Measurements from ENCODE around the gene CDK5RAP2.
A peak's percentile ranks its signal among the peaks of the same experiment; 100 is the strongest.

CDK5RAP2 gene

GRCh38 chr9:120381839-120382238, 198.1 kb downstream of the CDK5RAP2 start:
- no peak for DNase-seq (ENCODE audit: low spot score)
- TF ChIP-seq, protein P1, sequence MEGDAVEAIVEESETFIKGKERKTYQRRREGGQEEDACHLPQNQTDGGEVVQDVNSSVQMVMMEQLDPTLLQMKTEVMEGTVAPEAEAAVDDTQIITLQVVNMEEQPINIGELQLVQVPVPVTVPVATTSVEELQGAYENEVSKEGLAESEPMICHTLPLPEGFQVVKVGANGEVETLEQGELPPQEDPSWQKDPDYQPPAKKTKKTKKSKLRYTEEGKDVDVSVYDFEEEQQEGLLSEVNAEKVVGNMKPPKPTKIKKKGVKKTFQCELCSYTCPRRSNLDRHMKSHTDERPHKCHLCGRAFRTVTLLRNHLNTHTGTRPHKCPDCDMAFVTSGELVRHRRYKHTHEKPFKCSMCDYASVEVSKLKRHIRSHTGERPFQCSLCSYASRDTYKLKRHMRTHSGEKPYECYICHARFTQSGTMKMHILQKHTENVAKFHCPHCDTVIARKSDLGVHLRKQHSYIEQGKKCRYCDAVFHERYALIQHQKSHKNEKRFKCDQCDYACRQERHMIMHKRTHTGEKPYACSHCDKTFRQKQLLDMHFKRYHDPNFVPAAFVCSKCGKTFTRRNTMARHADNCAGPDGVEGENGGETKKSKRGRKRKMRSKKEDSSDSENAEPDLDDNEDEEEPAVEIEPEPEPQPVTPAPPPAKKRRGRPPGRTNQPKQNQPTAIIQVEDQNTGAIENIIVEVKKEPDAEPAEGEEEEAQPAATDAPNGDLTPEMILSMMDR (IDR thresholded peaks at IDR 0.05): no peak
- no peak overlapping the region for H3K4me3 ChIP-seq
- H3K27ac ChIP-seq: no peak overlapping the region

GRCh38 chr9:120379611-120380010, 200.4 kb downstream of the CDK5RAP2 start:
- TF ChIP-seq, protein P1 (IDR thresholded peaks at IDR 0.05): no peak
- no peak overlapping the region for H3K4me3 ChIP-seq
- no peak overlapping the region for H3K27ac ChIP-seq
- DNase-seq (ENCODE audit: low spot score): no peak

DNA sequence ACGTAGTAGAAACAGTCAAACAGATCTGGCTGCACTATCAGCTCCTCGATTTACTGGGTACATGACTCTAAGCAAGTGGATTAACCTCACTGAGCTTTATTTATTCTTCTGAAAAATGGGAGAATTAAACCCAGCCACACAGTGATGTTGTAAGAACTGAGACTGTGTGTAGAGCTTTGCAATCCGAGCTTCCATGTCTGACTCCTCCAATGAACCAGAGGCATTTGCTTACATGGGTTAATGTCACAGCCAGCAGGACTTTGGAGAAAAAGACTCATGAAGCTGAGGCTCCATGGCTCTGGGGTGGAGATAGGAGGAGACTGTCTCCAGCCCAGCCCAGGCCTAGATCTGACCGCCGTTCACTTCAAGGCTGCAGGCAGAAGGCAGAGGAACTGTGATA, 201.3 kb downstream of the CDK5RAP2 start:
- TF ChIP-seq, protein P1 (IDR thresholded peaks at IDR 0.05): no peak
- Histone ChIP-seq H3K27ac (no peak overlapping the region), H3K4me3 (no peak overlapping the region)
- DNase-seq (ENCODE audit: low spot score): no peak

DNA sequence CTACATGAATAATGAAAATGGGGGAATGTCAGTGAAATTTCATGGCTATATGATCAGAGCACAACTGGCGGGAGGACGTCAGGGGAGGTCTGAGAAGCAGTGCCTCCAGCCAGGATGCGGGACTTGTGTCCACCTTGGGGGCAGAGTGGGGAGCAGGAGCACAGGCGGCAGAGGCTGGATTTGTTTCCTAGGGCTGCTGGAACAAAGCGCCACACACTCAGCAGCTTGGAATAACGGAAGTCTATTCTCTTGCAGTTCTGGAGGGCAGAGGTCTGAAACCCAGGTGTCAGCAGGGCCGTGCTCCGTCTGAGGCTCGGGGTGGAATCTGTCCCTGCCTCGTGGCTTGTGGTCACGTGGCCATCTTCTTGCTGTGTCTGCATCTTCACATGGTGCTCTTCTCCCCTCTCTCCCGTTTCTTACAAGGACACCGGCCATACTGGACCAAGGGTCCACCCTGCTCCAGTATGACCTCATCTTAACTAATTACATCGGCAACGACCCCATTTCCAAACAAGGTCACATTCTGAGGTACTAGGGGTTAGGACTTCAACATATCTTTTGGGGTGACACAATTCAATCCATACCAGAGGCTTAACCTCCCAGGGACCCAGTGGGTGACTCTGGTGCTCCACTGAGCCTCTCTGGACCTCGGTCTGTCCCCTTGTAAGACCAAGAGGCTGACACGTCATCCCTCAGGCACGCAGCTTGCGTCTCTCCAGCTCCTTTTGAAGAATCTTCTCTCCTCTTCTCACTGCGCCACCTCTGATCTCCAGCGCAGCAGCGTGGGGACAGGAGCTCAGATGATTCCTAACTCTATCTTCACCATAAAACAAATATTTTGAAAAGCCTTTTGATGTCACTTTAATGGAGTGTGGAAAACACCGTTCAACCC, 202.5 kb downstream of the CDK5RAP2 start:
- H3K4me3 ChIP-seq: no peak overlapping the region
- TF ChIP-seq, protein P1 (IDR thresholded peaks at IDR 0.05): no peak
- DNase-seq (ENCODE audit: low spot score): no peak
- no peak overlapping the region for H3K27ac ChIP-seq

GRCh38 chr9:120376101-120376500, 203.9 kb downstream of the CDK5RAP2 start:
- TF ChIP-seq, protein P1 (IDR thresholded peaks at IDR 0.05): no peak
- DNase-seq (ENCODE audit: low spot score): peak; percentile 69
- Histone ChIP-seq H3K4me3 (no peak overlapping the region), H3K27ac (no peak overlapping the region)

- TF ChIP-seq, protein P1 (IDR thresholded peaks at IDR 0.05): no peak
- peak; percentile 40 for DNase-seq (ENCODE audit: low spot score)
- Histone ChIP-seq H3K27ac (no peak overlapping the region), H3K4me3 (no peak overlapping the region)
Measured at GRCh38 chr9:120375316-120375715, 204.7 kb downstream of the CDK5RAP2 start.

GRCh38 chr9:120374817-120375216, 205.2 kb downstream of the CDK5RAP2 start:
- Histone ChIP-seq H3K27ac (no peak overlapping the region), H3K4me3 (no peak overlapping the region)
- peak; percentile 26 for DNase-seq (ENCODE audit: low spot score)
- TF ChIP-seq, protein P1 (IDR thresholded peaks at IDR 0.05): no peak

Data from coronary artery (tissue), 2 donors.